GM12865 (cell line): Measurements from ENCODE around the gene MID1.

Experiments used
- DNase-seq: peaks from one replicate; pipeline ENCODE4 v3.0.0; 2010; ENCODE audit warnings: low read depth
- H3K4me3 ChIP-seq: 2 replicates; pipeline ENCODE4 v1.5.1; 2011; ENCODE audit warnings: mild to moderate bottlenecking, low read depth, low read length, control low read depth
- TF ChIP-seq, protein P1 (sequence below): IDR thresholded peaks from 2 replicates; pipeline ENCODE4 v1.5.1; 2011; ENCODE audit warnings: low read length, control low read depth, low read depth, inconsistent platforms; ENCODE audit not compliant: insufficient read depth; ENCODE audit errors: missing control alignments

MID1 gene

DNA sequence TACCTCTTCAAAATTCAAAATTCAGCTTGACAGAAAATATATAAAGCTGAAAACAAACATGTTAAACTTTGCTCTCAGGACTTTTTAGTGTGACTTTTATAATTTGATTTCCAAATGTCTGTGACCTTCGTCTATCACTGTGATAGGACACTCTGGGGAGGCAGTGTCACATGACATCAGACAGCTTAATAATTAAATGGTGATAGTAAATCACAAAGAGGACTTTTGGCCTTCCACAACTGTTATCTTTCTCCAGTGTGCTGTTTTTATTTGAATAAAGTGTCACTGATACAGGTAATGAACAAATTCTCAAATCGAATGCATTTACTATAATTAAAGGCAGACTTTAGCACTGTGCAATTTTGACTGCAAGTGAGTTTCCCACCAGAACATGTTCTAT lies 83.1 kb downstream of the MID1 start:
- DNase-seq, result no peak
- no peak overlapping the region for H3K4me3 ChIP-seq
- TF ChIP-seq, protein P1, sequence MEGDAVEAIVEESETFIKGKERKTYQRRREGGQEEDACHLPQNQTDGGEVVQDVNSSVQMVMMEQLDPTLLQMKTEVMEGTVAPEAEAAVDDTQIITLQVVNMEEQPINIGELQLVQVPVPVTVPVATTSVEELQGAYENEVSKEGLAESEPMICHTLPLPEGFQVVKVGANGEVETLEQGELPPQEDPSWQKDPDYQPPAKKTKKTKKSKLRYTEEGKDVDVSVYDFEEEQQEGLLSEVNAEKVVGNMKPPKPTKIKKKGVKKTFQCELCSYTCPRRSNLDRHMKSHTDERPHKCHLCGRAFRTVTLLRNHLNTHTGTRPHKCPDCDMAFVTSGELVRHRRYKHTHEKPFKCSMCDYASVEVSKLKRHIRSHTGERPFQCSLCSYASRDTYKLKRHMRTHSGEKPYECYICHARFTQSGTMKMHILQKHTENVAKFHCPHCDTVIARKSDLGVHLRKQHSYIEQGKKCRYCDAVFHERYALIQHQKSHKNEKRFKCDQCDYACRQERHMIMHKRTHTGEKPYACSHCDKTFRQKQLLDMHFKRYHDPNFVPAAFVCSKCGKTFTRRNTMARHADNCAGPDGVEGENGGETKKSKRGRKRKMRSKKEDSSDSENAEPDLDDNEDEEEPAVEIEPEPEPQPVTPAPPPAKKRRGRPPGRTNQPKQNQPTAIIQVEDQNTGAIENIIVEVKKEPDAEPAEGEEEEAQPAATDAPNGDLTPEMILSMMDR, result no peak

DNA sequence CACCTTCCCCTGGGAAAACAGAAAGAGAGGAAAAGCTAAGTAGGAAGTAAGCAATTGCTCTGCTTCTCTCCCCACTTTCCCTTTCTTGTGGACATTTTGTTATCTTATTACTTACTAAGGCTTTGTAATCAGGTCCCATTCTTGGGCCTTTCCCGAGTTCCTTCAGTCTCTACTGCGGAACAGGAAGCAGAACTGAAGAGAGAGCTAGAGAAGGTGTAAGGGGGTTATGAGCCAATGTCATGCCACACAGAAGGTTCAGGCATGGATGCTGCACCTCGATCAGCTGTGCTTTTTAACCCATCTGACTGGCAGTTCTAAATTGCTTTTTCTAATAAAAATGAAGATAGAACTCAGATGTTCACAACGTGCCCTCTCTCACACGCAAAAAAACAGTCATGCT lies 83.6 kb downstream of the MID1 start:
- TF ChIP-seq, protein P1, result no peak
- no peak overlapping the region for H3K4me3 ChIP-seq
- no peak for DNase-seq

DNA sequence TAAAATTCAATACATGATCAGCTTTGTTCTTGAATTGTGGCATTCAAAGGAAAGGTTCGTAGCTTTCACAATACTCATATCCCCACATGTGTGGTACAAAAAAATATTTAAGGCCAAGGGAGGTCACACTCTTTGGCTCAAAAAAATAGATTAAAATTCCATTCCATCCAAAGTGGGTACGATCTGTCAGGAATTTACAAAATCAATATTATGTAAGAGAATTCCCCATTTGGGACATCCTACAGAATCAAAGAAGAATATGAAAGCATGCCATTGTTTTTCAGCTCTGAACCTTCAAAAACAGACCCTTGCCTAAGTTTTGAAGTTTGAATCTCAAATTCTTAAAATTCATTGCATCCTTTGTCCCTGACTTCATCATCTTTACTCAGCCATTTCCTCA lies 85.8 kb downstream of the MID1 start:
- DNase-seq, result no peak
- TF ChIP-seq, protein P1, result no peak
- no peak overlapping the region for H3K4me3 ChIP-seq

DNA sequence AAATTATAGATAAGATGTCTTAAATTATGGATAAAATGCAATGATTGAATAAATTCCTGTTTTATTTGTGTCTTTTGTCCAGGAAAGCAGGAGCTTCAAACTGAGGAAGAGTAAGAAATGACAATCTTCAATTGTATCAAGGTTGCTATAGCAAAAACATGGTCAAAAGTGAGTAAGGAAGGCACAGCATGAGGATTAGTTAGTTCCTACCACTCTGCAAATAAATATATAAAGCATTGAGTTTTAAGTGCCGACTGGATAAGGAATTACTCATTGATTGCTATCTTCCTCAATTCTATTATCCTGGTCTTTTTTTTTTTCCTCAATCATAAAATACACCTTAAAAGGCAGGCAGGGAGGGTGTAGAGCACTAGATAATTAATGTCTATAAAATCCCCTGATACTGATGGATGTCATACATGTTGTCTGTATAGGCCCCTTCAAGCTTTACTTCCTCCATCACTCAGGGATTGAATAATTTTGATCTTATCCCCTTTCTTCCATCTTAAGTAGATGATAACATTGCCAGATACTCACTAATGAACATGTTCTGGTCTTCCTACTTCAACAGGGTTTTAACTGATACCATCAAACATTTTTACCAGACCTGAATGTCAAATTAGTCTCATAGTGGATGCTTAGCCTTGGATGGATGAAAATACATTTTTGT lies 86.6 kb downstream of the MID1 start:
- no peak overlapping the region for H3K4me3 ChIP-seq
- DNase-seq, result no peak
- TF ChIP-seq, protein P1, result no peak

DNA sequence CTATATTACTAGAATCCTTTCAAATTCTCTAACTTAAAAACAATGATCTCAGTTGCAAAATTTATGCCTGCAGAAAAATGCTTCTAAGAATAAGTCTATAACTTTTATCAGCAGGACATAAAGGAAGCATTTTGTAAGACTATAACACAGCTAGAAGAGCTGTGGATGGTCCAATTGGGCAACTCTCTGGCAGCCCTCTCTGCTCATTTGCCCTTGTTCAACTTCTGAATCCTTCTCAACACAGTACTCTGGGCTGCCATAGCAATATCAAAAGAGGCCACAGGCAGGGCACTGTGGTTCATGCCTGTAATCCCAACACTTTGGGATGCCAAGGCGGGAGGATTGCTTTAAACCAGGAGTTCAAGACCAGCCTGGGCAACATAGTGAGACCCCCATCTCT lies 88.5 kb downstream of the MID1 start:
- H3K4me3 ChIP-seq, result no peak overlapping the region
- no peak for DNase-seq
- TF ChIP-seq, protein P1, result no peak

DNA sequence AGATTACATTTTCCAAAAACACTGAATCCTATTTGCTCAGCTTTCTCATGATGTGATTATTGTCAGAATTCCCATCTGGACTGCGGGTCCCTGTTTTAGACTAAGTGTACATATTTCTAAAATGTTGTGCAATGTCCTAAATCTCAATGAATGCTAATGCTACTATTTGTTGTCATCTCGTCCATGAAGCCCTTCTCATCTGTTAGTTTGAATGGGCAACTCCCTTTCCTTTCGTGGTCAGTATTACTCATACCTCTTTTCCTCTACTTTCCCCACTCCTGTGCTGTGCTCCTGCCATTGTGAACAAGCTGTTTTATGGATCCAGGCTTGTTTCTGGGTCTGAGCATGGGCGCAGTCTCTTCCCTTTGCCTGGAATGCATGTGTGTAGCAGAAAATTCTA lies 91.0 kb downstream of the MID1 start:
- TF ChIP-seq, protein P1, result no peak
- no peak for DNase-seq
- H3K4me3 ChIP-seq, result no peak overlapping the region

DNA sequence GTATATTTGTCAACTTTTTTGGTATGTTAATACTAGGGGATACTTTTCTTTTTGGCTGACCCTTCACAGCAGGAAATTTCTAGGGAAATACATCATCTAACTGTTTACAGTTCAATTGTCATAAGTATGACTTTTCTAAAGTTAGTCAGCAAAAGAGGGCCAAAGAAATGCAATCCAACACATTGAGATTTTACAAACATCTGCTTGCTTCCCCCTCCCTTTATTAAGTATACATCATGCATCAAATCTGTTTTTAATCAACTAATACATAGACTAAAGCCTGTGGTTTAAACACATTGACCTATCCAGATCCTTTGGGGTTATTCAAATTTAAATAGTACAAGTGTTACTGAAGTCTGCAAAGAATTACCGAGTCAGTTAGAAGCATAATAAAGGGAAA lies 93.9 kb downstream of the MID1 start:
- TF ChIP-seq, protein P1, result no peak
- no peak for DNase-seq
- no peak overlapping the region for H3K4me3 ChIP-seq
